NAMALWA (cell line): ENCODE measurements around the gene ZFP62.
A peak's percentile ranks its signal among the peaks of the same experiment; 100 is the strongest.
"Not testable (repeated sequence)": the region's sequence is repeated elsewhere in the genome, so short reads cannot be mapped to it uniquely, and the experiment has no call there.

Experiments
- DNase-seq: peaks from one replicate; pipeline ENCODE4 v3.0.0-alpha.2; 2015; ENCODE audit warnings: low spot score

ZFP62 gene

GRCh38 chr5:180830253-180831138 lies 30.6 kb downstream of the ZFP62 start:
- DNase-seq, result no peak

DNA sequence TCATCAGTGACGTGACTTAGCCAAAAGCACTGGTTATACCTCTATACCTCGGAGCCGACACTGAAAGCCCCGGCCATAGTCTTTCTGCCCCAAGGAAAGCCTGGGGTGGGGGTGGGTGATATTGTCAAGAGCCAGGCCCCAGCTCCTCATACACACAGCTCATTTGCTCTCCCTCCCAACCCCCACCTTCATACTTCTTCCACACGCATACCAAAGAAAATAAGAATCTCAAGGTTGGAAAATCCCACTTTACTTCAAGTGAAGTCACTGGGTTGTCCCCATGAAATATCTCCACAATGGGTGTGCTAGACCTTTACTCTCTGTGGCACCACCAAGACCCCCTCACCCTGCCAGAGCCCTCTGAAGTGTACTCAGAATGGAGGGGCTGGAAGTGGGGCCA lies 31.4 kb downstream of the ZFP62 start:
- no peak for DNase-seq

DNA sequence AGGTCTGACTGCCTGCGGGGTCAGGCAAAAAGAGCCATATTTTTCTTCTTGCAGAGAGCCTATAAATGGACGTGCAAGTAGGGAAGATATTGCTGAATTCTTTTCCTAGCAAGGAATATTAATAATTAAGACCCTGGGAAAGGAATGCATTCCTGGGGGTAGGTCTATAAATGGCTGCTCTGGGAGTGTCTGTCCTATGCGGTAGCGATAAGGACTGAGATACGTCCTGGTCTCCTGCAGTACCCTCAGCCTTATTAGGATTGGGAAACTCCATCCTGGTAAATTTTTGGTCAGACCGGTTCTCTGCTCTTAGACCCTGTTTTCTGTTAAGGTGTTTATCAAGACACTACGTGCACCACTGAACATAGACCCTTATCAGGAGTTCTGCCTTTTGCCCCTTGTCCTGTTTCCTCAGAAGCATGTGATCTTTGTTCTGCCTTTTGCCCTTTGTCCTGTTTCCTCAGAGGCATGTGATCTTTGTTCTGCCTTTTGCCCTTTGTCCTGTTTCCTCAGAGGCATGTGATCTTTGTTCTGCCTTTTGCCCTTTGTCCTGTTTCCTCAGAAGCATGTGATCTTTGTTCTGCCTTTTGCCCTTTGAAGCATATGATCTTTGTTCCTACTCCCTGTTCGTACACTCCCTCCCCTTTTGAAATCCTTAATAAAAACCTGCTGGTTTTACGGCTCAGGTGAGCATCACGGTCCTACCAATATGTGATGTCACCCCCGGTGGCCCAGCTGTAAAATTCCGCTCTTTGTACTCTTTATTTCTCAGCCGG lies 32.1 kb downstream of the ZFP62 start:
- DNase-seq, result not testable (repeated sequence)

GRCh38 chr5:180827374-180827773 lies 33.7 kb downstream of the ZFP62 start:
- not testable (repeated sequence) for DNase-seq

GRCh38 chr5:180825768-180826525 lies 35.1 kb downstream of the ZFP62 start:
- no peak for DNase-seq

DNA sequence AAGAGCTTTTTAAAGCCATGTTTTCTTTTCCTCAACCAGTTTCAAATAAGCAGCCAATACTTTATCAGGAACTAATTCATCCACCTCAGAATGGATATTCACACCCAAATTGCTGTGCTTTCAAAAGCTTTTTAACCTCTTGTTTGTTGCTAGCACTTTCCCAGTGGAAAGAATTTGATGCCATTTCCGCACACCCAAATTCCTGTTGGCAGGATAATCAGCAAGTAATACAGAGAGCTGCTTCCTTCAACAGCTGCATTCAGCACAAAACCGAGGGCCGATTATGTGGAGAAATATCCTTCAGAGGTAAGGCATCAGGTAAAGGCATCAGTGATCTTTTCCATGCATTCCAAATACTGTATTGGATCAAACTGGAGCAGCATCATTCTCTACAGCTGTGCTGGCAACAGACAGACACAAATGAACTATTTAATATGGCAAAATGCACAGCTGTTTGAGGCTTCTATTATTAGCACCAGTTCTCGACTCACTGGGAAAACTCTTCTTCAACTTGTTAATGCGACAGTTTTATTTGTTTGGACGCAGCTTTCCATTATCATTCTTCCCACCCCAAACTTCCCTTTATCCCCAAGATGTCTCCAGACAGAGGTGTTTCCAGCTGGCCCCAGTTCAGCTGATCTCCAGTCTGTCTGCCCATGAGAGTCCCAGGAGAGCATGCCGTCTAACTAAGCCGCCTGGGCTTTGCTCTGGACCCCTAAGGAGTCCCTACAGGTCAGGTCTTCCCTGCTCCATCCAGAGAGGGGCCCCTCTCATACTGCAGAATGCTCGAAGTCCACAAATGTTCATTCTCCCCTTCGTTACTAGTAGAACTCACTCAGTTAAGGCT lies 36.2 kb downstream of the ZFP62 start:
- no peak for DNase-seq

- no peak for DNase-seq
Measured at GRCh38 chr5:180823940-180824629, 37.0 kb downstream of the ZFP62 start.

DNA sequence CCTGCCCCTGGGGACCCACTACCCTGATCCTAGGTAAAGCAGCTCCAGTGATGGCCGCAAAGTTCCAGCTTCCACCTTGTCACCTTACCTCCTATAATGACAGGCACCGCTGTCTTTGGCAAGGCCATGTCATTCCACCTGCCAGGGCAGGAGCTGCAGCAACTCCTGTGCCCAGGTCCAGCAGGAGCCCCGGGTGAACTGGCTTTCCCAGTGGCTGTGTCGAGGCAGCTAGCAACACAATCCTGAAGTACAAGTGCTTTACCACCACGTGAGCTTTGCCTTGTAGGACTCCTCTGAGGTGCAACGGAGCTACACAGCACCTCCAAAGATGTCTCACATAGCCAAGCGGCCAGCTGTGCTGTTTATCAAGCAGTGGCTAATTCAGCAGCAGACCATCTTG lies 37.7 kb downstream of the ZFP62 start:
- DNase-seq, result no peak

GRCh38 chr5:180821538-180821937 lies 39.5 kb downstream of the ZFP62 start:
- DNase-seq, result no peak

- DNase-seq, result peak; percentile 39
Measured at GRCh38 chr5:180820788-180821321, 40.2 kb downstream of the ZFP62 start.

DNA sequence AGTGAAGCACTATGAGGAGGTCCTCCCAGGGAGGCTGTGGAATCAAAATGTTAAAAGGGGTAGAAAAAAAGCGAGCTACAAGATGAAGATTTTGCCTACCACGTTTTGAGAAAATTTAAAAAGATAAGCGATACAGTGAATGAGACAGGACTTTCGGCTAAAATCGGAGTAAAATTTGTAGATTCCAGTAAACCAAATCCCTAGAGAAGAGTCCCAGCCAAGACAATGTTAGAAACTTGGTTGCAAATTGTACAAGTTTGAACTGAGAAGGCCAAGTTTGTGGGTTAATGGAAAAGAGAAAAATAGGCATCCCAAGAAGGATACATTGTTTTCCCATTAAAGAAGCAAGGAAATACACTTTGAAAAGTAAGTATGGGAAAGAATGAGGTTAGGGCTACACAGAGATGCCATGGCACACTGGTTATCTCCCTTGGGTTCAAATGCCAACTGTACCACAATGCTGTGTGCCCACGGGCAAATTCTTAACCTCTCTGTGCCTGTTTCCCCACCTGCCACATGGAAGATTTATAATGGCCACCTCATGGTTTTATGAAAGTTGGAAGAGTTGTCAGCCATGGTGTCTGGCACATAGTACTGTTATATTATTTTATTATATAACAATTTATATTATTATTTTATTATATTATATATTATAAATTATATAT lies 42.3 kb downstream of the ZFP62 start:
- DNase-seq, result no peak

DNA sequence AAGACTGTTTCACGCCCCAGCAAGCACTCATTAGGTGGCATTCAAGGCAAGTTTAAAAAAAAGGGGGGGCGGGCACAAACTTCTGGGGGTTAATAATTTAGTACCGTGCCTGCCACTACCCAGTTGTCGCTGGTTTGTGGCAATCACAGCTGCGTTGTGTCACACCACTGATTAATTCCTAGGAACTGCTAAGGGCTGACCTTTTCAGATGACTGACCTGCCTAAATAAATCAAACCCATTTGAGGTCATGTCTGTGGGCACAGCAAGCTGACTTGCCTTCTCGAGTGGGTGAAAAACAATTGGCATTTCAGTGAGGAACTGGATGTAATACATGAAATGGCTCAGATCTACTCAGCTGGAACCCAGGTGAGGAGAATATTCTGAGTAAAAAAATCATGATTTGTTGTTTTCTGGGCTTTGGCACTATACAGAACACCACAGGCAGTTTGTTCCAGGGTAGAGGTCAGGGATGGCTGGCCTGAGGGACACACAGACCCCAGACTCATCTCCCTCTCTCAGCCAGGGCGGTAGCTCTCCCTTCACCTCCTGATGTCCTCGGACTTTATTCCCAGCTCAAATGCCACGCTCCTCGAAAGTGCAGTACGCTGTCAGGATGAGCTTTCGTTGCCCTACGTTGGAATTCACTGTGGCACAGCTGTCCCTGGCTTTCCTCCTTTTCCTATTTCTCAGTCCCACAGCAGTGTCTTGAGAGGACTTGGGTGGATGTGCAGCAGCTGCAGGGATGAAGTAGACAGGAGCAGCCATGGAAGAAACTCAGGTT lies 43.0 kb downstream of the ZFP62 start:
- DNase-seq, result no peak

DNA sequence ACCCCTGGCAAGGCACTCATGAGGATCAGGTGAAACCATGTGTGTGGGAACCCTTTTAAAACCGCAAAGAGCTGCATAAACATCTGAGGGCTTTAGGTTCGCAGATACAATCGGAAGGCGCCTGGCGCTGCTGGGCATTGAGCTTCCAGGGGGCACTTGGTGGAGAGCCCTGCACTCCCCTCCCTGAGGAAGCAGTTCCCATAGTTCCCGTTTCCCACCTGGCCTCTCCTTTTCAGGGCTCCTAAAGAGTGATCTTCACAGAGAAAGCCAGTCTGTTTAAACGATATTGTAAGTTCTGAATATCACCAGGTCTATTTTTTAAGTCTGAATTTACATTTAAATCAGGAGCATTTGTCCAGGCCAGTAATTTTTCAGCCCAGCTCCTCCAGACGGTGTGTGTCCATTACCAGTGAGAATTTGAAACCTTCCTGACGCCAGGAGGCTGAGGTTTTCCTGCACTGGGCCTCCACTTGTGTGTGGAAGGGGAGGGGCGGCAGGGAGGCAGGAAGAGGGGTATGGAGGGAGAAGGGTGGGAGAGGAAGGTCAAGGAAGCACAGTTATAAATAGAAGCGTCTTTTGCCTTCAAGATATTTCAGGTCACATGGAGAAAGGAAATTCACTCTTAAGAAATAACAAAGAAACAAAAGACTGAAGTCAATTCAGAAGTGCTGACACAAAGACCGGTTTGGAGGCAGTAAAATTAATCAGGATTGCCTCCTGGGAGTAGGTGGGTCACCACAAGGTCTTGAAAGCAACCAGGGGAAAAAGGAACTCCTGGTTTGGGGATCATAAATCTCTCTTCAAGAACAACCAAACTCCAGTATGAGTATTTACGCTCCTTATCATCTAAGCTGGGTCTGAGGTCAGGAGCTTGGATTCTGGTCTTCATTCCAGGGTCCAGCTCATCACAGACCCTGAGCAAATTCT lies 44.2 kb downstream of the ZFP62 start:
- peak; percentile 26 for DNase-seq

GRCh38 chr5:180815293-180815917 lies 45.7 kb downstream of the ZFP62 start:
- no peak for DNase-seq

- DNase-seq, result peak; percentile 47
Measured at GRCh38 chr5:180813420-180813819, 47.7 kb downstream of the ZFP62 start.

- DNase-seq, result no peak
Measured at GRCh38 chr5:180811623-180812124, 49.4 kb downstream of the ZFP62 start.

DNA sequence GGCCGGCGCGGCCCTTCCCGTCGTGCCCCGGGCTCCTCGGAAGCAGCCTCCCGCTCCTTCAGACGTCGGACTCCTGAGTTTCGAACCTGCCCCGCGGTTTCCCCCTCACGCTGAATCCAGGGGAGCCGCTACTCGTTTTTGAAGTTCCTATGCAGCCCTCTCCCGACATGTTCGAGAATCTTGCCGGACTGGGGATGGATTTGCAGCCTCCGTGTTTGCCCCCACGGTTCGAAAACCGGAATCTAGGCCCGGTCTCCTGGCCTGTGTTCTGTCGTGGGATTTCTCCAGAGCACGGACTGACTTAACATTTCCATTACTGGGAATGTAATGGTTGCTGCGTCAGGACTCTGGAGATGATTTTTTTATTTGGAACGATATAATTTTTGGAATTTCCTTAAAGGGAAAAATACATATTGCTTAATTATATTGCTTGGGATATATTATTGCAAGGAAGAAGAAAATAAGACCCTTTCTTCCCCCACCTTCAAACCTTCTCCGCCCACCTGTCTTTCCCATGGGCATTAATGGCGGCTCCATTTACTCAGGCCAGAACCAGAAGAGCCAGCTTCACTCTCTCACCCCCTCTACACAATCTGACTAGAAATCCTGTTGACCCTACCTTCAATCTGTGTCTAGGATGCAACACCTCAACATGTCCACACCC lies 50.0 kb downstream of the ZFP62 start:
- no peak for DNase-seq
